Muscle of arm (tissue), 14 donors: Measurements from ENCODE around the gene FAM117B. TPM values are rescaled to one million over a fixed set of nuclear protein-coding genes. Genes with fewer than 3 reads are reported as not detected.
A peak's percentile ranks its signal among the peaks of the same experiment; 100 is the strongest.

Experiments
- DNase-seq: peaks from one replicate; pipeline ENCODE4 v3.0.0-alpha.2; 2013
- long read RNA-seq, 11 donors: transcript quantifications; one replicate each; lab custom pipeline, GENCODE V29; 2026
- polyA plus RNA-seq, 12 donors: library from polyadenylated mRNA; unstranded; fragments of 120-200 nt; gene quantifications; one replicate each; pipeline ENCODE4 v1.2.1, GENCODE V29; 2013; ENCODE audit not compliant: insufficient read length in 12 of 12

FAM117B gene
- polyA plus RNA-seq: 1 to 10 TPM in 11 of 12 donors, not detected in 1; 3.1 to 6.5 (median 3.9) TPM
- long read RNA-seq, donor 1: 0 reads
- long read RNA-seq, donor 2: 0 reads
- long read RNA-seq, donor 3: 0 reads
- long read RNA-seq, donor 4: 0 reads
- long read RNA-seq, donor 5, full-length matches to known transcripts: 1 of 1 reads
- long read RNA-seq, donor 5, partial matches to known transcripts: 0 of 1 reads
- long read RNA-seq, donor 5, other reads (novel, unspliced or antisense): 0 of 1 reads
- long read RNA-seq, donor 6: 0 reads
- long read RNA-seq, donor 7: 0 reads
- long read RNA-seq, donor 8: 0 reads
- long read RNA-seq, donor 9: 0 reads
- long read RNA-seq, donor 10: 0 reads
- long read RNA-seq, donor 11: 0 reads

DNA sequence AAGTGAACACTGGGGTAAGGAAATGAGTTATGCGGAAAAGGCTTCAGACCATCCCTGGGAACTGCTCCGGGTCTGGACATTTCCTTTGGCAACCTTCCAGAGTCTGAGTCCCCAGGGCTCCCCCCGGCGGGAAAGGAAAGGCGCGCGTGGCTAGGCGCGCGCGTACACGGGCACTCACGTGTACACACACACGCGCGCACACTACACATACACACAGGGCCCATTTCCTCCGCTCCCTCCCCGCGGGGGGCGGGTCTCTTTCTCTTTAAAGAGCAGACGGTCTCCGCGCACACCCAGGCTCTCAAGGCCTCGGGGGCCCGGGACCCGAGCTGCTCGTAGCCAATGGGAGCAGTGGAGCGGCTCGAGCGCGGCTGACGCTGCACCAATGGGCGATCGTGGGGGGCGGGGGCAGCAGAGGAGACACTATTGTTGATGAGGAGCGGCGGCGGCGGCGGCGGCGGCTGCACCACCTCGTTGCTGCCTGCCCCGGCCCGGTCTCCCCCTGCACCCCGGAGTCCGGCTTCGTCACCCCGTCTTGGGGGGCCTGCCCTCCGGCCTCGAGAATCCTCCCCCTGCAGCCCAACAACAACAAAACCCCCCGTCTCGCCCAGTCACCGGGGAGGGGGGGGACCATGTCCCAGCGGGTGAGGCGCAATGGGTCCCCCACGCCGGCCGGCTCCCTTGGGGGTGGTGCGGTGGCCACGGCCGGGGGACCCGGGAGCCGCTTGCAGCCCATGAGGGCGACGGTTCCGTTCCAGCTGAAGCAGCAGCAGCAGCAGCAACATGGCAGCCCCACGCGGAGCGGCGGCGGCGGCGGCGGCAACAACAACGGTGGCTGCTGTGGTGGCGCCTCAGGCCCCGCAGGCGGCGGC lies at the start of gene FAM117B:
Gene FAM117B (plus strand): TSS at position 414 of the 872 bp plus-strand sequence. CDS start 219 bp downstream, at position 633.
- peak; percentile 94 for DNase-seq

DNA sequence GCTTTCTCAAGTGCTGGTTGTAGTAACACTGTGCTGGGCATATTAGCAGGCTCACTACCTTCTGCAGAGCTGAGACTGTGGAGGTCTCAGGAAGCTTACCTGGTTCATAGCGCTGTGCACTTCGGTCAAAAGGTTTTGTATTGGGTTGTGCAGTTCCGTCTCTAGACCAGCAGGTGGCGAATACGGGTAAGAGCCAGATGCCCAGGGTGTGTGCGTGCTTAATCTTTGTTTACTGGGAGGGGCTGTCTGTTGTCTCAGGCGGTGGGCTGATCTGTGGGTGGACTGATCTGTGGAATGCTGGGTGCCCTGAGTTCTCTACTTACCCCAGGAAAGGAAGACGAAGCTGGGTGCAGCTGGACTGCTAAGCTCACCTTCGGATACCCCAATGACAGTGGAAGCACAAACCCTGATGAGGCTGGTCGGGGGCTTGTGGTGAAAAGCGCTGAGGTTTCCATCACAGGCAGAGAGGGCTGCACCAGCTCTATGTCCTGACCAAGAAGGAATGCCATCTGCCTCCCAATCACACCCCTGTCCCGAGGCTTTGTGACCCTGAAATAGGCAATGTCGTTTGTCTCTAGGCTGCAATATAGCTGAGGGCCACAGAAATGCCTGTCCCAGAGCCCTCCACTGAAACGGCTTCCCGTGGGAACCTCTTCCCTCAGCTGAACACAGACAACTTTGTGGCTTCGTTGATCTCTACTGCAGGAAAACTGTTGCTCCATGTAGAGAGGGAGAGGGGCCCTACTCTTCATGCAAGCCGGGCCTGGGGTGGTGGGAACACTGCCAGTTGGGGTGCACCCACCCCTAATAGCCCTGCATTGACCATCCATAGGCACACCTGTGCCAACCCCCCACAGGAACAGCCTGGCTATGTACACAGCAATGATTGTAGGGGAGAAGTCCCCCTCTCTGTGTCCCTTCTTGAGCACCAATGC lies 45.9 kb upstream of the FAM117B start:
- peak; percentile 66 for DNase-seq

DNA sequence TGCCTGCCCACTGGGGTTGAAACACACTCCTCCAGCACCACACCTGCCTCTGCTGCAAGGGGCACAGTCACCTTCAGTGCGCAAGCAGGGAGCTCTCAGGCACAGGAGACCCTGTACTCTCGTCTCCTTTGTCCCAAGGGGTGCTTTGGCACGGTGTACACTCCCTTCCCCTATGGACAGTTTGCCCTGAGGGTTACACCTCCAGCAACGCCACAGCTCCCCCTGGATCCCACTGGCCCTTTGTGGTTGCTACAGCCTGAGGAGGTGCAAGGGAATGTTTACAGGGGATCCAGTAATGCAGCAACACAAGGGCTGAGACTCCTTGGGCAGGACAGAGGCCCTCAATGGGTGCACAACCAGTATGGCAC lies 45.2 kb upstream of the FAM117B start:
- no peak for DNase-seq

DNA sequence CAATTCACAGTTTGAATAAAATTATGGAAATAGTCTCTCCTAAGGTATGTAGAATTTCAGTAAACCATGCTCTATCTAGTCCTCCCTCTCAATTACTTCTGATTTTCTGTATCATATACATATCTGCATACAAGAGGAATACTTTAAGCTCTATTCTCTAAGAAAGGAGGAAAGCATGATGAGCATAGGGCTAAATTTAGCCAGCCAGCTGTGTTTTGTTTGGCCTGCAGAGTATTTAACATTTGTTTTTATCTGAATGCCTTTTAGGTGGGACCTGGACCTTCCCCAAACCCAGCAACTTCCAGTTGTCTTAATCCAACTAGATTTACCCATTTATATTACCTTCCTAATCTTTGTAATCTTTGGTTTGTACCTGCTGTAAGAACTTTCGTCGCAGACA lies 42.2 kb upstream of the FAM117B start:
- DNase-seq: peak; percentile 16

DNA sequence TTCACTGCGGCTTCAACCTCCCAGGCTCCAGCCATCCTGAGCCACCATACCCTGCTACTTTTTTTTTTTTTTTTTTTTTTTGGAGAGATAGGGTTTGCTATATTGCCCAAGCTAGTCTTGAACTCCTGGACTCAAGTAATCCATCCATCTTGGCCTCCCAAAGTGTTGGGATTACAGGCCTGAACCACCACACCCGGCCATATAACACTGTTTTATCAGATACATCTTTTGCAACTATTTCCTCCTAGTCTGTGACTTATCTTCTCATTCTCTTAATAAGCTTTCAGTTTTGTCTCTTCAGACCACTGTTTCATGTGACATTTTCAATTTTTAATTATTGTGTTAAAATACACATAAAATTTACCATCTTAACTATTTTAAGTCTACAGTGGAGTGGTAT lies 35.7 kb upstream of the FAM117B start:
- no peak for DNase-seq

DNA sequence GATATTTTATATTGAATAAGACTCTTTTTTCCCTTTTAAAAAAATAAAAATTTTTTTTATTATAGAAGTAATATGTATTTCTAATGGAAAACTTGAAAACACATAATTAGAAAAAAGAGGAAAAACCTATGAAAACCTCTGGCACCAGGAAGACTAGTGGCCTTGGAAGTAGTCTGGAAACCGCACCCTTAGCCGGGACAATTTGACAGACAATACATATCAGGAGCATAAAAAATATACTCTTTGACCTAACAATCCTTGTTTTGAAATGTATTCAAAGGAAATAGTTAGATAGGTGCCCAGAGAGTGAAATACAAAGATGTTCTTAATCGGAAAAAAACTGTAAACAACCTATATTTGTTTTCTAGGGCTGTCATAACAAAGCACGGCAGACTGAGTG lies 34.9 kb upstream of the FAM117B start:
- DNase-seq: no peak

DNA sequence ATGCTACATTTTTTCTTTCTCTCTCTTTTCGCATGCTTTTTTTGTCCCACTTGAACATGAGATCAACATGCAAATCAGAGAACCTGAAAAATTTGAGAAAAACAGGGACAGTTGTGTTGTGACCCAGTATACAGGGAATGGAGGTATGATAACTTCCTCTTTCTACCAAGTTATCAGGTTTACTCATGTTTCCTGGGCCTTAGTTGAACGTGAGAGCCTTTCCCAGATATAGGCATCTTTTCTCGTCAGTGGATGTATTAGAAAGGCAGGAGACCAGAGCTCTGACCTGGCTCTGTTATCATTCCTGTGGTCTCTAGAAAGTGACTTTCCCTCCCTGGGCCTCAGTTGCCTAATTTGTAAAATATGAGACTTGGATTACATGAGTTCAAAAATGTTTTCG lies 30.1 kb upstream of the FAM117B start:
- no peak for DNase-seq

DNA sequence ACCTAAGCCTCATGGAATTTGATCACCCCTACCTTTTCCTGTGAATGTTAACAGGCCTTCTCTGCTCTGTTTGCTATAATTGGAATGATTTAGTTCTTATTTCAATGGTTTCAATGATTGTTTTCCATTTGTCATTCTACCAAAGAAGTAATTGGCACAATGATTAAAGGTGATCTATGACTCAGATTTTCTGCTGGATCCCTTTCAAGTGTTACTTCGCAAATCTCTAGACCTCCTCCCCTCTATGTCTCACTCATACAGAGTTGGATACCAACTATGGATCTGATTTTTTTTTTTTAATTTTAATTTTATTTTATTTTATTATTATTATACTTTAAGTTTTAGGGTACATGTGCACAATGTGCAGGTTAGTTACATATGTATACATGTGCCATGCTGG lies 29.6 kb upstream of the FAM117B start:
- DNase-seq: no peak

DNA sequence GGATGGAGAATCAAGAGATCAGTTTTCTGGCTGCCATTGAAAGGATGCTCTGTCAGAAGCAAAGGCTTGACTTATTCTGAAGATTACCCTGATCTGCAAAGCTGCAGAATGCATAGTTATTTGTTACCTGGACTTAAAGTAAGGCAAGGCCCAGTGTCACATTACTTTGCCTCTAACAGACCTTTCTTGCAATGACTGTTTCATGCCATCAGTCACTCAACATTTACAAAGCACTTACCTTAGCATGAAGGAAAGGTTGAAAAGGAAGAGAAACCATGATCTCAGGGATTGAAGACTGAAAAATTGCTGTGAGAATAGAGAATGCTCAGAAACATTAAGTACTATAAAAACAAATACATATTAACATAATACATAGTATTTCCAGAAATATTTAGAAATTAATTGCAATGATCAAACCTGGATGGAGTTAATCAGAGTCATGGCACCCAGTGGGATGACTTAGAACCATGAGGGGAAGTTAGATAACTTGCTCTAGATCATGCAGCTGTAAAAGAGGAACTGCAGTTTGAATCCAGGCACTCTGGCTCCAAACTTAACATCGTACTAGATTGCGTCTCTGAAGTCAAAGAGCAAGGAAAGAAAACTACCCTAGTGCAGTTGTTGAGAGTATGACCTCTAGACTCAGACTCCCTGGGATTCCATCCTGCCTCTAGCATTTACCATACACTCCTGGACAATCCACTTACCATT lies 26.5 kb upstream of the FAM117B start:
- DNase-seq: no peak

DNA sequence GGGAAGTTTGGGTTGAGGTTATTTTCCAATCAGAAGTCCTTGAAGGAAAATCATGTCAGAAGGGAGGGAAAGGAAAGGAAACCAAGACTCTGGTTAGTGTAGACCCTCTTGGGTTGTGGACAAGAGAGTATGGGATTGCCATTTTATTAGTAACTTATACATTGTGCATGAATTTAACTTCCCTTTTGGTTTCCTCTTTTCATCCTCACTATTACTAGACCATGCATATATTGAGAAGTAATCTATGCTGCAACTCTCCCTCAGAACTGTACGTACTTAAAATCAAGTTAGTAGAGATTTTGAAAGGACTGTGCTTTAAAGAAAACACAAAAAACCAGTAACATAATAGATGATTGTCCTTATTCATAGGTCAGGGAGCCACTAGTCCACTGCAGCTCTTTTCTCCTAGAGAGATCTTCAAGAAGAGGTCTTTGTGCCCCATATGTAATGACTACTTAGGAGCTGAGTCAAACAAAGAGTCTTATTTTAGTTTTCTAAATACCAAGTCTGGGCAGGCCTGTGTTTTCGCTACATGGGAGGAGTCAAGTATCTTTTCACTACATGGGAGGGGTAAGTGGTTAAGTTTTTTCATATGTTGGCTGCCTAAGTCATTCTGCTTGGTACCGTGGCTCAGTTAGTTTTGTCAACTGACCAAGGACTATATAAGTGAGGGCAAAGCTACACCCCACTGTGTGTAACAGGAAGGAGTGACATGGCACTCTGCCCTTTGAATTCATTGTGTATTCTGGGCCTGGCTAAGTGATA lies 25.2 kb upstream of the FAM117B start:
- no peak for DNase-seq

DNA sequence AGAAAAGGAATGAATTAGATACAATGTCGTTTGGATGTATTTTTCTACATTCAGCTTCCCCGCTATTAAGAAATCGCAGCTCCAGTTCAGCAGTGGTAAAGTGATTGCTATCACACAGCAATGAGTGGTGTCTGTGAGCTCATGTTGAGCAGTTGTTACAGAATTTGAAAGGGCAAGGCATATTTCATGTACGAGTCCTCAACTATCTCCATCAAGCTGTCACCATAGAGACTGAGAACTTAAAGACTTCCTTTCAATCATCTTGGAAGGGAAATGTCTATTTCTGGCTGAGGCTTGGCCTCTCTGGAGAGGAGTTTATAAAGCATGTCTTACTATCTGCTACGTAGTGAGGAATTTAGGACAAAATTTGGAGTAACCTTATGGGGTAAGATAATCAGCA lies 24.4 kb upstream of the FAM117B start:
- no peak for DNase-seq

DNA sequence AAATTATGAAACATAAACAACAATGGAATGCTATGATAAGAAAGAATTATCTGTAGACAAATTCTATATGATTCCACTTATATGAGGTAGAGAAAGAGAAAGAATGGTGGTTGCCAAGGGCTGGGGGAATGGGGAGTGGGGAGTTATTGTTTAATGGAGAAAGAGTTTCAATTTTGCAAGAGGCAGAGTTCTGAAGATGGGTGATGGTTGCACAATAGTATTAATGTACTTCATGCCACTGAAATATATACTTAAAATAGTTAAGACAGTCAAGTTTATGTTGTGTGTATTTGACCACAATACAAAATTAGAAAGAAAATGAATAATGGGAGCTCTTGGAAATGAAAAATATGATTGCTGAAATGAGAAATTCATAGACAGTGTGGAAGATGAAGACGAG lies 22.6 kb upstream of the FAM117B start:
- no peak for DNase-seq

DNA sequence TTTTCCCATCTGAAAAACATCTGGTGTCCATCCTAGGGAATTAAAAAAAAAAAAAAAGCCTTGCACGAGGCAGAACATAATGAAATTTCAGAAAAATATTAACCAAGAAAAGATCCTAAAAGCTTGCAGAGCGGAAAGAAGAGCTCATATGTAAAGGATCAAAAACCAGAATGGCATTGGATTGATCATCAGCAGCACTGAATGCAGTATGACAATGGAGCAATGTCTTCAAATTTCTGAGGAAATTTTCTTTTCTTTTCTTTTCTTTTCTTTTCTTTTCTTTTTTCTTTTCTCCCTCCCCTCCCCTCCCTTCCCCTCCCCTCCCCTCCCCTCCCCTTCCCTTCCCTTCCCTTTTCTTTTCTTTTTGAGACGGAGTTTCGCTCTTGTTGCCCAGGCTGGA lies 21.3 kb upstream of the FAM117B start:
- DNase-seq: no peak

DNA sequence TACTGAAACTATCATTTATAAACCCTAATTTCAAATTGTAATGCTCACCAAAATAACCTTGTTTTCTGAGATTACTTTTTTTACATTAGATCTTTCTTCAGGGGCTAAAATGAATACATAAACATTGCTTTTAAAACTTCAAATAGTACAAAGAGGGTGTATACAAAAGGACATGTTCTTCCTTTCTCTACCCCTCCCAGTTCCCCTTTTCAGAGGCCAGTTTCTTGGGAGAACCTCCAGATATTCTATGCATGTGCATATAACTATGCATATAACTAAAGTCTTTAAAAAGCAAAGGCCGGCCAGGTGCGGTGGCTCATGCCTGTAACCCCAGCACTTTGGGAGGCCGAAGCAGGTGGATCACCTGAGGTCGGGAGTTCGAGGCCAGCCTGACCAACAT lies 10.6 kb upstream of the FAM117B start:
- no peak for DNase-seq

DNA sequence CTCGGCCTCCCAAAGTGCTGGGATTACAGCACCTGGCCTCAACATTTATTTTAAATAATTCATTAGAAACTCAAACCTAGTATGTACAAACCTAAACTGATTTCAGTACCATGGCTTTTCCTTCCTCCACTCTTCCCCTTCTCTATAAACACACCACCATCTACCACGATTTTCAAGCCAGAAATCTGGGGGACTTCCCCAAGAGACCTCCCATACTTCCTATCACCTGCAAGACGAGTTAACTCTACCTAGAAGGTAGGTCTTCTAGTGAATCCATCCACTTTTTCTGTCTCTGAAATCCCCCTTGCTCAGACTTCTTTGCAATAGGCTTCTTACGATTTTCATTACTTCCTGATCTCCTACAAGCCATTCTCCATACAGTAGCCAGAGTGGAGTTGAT lies 7.7 kb upstream of the FAM117B start:
- DNase-seq: no peak

DNA sequence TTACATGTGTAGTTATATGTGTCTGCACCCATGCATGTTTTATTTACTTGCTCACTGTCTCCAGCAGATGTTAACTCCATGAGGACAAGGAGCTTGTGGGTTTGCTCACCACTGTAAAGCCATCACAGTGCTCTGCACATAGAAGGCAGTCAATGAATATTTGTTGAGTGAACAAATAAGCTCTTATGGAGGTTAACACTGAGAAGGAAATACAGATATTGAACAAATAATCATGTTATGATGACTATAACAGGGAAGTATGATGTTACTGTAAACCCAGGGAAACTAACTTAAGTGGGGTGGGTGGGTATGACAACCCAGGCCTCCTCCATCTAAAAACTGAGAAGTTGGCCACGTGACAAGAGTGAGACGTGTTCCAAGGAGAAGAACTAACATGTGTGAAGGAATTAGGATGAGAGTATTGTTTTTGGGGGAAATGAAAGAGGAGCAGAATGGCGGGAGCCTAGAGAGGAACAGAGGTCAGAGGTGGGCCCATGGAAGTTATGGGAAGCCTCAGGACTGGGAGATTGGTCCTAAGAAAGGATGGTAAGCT lies 6.0 kb upstream of the FAM117B start:
- DNase-seq: no peak

DNA sequence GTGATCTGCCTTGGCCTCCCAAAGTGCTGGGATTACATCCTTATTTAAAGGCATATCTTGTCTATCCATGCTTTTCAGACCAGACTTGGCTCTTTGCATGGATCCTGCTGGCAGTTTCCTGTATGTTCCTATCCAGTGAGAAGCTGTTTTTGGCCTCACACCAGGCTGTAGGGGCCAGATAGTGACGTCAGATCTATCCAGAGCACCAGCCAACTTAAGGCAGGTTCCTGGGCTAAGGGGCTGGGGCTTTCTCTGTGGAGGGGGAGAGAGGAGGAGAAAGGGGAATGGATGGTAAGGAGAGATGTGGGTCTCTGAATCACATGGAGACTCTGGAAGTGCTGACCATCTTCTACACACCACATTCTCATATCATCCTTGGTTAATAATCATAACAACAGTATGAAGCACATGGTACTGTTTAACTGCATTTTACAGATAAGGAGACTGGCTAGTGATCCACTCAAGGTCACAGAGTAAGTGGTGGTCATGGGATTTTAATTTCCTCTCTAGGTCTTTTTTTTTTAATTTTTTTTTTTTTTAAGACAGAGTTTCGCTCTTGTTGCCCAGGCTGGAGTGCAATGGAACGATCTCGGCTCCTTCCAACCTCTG lies 2.0 kb upstream of the FAM117B start:
- DNase-seq: peak; percentile 59

DNA sequence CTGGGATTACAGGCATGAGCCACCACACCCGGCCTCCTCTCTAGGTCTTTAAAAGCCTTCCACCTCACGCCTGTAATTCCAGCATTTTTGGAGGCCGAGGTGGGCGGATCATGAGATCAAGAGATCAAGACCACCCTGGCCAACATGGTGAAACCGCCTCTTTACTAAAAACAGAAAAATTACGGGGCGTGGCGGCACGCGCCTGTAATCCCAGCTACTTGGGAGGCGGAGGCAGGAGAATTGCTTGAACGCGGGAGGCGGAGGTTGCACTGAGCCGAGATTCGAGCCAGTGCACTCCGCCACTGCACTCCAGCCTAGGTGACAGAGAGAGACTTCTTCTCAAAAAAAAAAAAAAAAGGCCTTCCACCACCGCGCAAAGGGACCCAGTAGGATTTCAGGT lies 1.3 kb upstream of the FAM117B start:
- DNase-seq: no peak

DNA sequence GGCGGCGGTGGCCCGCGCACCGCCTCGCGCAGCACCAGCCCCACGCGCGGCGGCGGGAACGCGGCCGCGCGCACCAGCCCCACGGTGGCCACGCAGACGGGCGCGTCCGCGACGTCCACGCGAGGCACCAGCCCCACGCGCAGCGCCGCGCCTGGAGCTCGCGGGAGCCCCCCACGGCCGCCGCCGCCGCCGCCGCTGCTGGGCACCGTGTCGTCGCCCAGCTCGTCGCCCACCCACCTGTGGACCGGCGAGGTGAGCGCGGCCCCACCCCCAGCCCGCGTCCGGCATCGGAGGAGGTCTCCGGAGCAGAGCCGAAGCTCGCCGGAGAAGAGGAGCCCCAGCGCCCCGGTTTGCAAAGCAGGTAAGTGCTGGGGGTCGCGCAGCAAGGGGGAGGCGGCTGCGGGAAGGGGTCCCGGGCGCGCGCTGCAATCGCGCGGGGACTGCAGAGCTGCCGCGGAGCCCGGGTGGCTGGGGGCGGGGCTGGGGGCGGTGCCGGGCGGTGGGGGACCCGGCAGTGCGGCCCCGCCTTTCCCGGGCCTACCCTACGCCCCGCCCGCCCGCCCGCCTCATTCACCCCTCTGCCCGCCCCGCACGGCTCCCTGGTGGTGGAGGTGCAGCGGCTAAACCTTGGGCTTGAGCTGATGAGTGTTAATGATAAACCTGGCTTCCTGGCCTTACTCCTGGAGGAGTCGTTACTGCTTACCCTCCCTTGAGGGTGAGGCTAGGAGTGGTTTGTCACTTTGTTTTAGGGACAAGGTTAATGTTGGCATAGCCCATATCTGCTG lies 851 bp downstream of the FAM117B start:
- DNase-seq: peak; percentile 60
